ENCODE results near the gene TBCD. TPM values are rescaled to one million over a fixed set of nuclear protein-coding genes. Genes with fewer than 3 reads are reported as not detected.

Gene TBCD
- total RNA-seq, 6 experiments from 2014 or later, result 47.3 to 67.6 (median 62.5) TPM

- H3K27ac Mint-ChIP-seq, result no peak overlapping the region
- no peak for DNase-seq
- TF ChIP-seq CTCF (IDR thresholded peaks at IDR 0.05), result no peak
- H3K4me1 Mint-ChIP-seq (ENCODE audit: low read depth), result no peaks in the 10 kb centered on the region
- peaks cover 11% of the 10 kb centered on the region for H3K36me3 Mint-ChIP-seq (ENCODE audit: low read depth)
- no peaks in the 10 kb centered on the region for H3K9me3 Mint-ChIP-seq
- no peaks in the 10 kb centered on the region; the same call in 1 of the 2 replicates for H3K27me3 Mint-ChIP-seq (ENCODE audit: insufficient read depth)
- H3K4me3 Mint-ChIP-seq, result no peak overlapping the region
Measured at GRCh38 chr17:82844796-82845162, 92.9 kb downstream of the TBCD start.

GRCh38 chr17:82845163-82845807 lies 93.4 kb downstream of the TBCD start:
- Mint-ChIP-seq H3K4me1 (ENCODE audit: low read depth) (no peaks in the 10 kb centered on the region), H3K9me3 (no peaks in the 10 kb centered on the region), H3K4me3 (no peak overlapping the region), H3K27me3 (ENCODE audit: insufficient read depth) (no peaks in the 10 kb centered on the region; the same call in 1 of the 2 replicates), H3K36me3 (ENCODE audit: low read depth) (peaks cover 11% of the 10 kb centered on the region), H3K27ac (no peak overlapping the region)
- no peak for TF ChIP-seq CTCF (IDR thresholded peaks at IDR 0.05)
- no peak for DNase-seq

GRCh38 chr17:82846061-82846691 lies 94.3 kb downstream of the TBCD start:
- Mint-ChIP-seq H3K4me1 (ENCODE audit: low read depth) (no peaks in the 10 kb centered on the region), H3K27me3 (ENCODE audit: insufficient read depth) (no peaks in the 10 kb centered on the region; the same call in 1 of the 2 replicates), H3K36me3 (ENCODE audit: low read depth) (peaks cover 11% of the 10 kb centered on the region), H3K9me3 (no peaks in the 10 kb centered on the region), H3K4me3 (no peak overlapping the region), H3K27ac (no peak overlapping the region)
- DNase-seq, result no peak
- no peak for TF ChIP-seq CTCF (IDR thresholded peaks at IDR 0.05)

- H3K27ac Mint-ChIP-seq, result no peak overlapping the region
- no peaks in the 10 kb centered on the region; the same call in 1 of the 2 replicates for H3K27me3 Mint-ChIP-seq (ENCODE audit: insufficient read depth)
- no peak overlapping the region for H3K4me3 Mint-ChIP-seq
- no peak for TF ChIP-seq CTCF (IDR thresholded peaks at IDR 0.05)
- DNase-seq, result no peak
- no peaks in the 10 kb centered on the region for H3K9me3 Mint-ChIP-seq
- H3K36me3 Mint-ChIP-seq (ENCODE audit: low read depth), result peaks cover 11% of the 10 kb centered on the region
- H3K4me1 Mint-ChIP-seq (ENCODE audit: low read depth), result no peaks in the 10 kb centered on the region
Measured at GRCh38 chr17:82848022-82848592, 96.2 kb downstream of the TBCD start.

- H3K9me3 Mint-ChIP-seq, result no peaks in the 10 kb centered on the region
- no peak for TF ChIP-seq CTCF (IDR thresholded peaks at IDR 0.05)
- no peak for DNase-seq
- H3K4me3 Mint-ChIP-seq, result no peak overlapping the region
- no peak overlapping the region for H3K27ac Mint-ChIP-seq
- H3K4me1 Mint-ChIP-seq (ENCODE audit: low read depth), result no peaks in the 10 kb centered on the region
- H3K36me3 Mint-ChIP-seq (ENCODE audit: low read depth), result peaks cover 11% of the 10 kb centered on the region
- H3K27me3 Mint-ChIP-seq (ENCODE audit: insufficient read depth), result no peaks in the 10 kb centered on the region; the same call in 1 of the 2 replicates
Measured at GRCh38 chr17:82849076-82849945, 97.4 kb downstream of the TBCD start.

Measured in HFFc6 (cell line).